ENCODE data around the gene LDLRAD1. TPM values are rescaled to one million over a fixed set of nuclear protein-coding genes. Genes with fewer than 3 reads are reported as not detected.
"Not testable (repeated sequence)": the region's sequence is repeated elsewhere in the genome, so short reads cannot be mapped to it uniquely, and the experiment has no call there.

The LDLRAD1 gene
- polyA plus RNA-seq, 1 donor = 0.51 TPM

DNA sequence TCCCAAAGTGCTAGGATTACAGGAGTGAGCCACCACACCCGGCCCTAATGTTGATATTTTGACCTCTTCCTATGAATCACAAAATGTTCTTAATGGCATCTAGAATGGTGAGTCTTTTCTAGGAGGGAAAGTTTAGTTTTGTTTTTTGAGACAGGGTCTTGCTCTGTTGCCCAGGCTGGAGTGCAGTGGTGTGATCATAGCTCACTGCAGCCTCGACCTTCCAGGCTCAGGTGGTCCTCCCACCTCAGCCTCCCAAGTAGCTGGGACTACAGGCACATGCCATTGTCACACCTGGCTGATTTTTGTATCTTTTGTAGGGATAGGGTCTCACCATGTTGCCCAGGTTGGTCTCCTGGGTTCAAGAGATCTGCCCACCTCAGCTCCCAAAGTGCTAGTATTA is 48.7 kb downstream of the LDLRAD1 start:
- DNase-seq; H3K4me1 ChIP-seq (ENCODE audit: control insufficient read depth, insufficient read depth, low read length); H3K4me3 ChIP-seq (ENCODE audit: low read length); H3K27me3 ChIP-seq (ENCODE audit: control insufficient read depth, insufficient read depth, low read length); H3K9me3 ChIP-seq (ENCODE audit: control insufficient read depth, low read depth, low read length); H3K27ac ChIP-seq (ENCODE audit: low read length): not testable (repeated sequence)
- peaks cover 32% of the 10 kb centered on the region for H3K36me3 ChIP-seq (ENCODE audit: control insufficient read depth, insufficient read depth, low read length)
- no CpG with 5 or more reads among the region's 2 CpGs for WGBS (ENCODE audit: insufficient coverage, low lambda C conversion rate)

DNA sequence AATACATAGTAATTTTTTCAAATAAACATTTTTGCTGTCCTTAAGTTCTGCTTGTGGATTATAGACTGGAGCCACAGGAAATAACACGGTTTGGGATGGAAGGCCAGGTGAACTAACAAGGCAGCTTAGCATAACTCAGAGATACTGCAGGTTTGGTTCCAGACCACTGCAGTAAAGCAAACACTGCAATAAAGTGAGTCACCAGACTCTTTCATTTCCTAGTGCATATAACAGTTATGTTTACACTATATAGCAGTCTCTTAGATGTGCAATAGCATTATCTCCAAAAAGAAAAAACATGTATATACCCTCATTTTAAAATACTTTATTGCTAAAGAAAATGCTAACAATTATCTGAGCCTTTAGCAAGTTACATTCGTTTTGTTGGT is 49.9 kb downstream of the LDLRAD1 start:
- no peaks in the 10 kb centered on the region for H3K27me3 ChIP-seq (ENCODE audit: control insufficient read depth, insufficient read depth, low read length)
- H3K9me3 ChIP-seq (ENCODE audit: control insufficient read depth, low read depth, low read length) = no peaks in the 10 kb centered on the region
- no CpG with 5 or more reads among the region's 2 CpGs for WGBS (ENCODE audit: insufficient coverage, low lambda C conversion rate)
- H3K4me1 ChIP-seq (ENCODE audit: control insufficient read depth, insufficient read depth, low read length) = peaks cover 10% of the 10 kb centered on the region
- peaks cover 40% of the 10 kb centered on the region for H3K36me3 ChIP-seq (ENCODE audit: control insufficient read depth, insufficient read depth, low read length)
- H3K27ac ChIP-seq (ENCODE audit: low read length) = no peak overlapping the region
- no peak overlapping the region for H3K4me3 ChIP-seq (ENCODE audit: low read length)
- peak in 1 of 2 donors; percentile 44 for DNase-seq

DNA sequence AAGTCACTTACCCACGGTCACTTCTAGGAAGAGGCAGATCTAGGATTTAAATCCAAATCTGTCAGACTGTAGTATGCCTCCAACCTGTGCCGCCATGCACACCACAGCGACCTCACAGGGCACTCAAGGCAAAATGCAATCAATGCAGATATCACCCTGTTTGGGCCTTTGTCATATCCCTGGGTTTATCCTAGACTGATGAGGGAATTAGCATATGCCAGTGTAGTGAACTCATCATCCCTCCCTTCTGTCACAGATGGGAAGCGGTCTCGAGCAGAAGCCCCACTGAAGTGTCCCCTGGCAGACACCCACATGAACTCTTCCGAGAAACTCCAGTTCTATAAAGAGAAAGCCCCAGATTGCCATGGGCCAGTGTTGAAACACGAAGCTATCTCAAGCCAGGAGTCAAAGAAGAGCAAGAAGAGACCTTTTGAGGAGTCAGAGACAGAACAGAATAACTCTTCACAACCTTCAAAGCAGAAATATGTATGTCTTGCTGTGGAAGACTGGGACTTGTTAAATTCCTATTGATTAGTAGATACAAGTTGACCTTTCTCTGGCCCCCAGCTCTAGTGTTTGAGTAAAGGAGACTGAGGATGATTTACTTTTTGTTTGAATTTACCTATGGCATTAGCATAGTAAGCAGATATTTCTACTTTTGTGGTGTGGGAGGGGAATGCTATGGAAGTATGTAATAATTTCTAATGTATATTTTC is 50.4 kb downstream of the LDLRAD1 start:
- DNase-seq = no peak
- Histone ChIP-seq H3K4me1 (ENCODE audit: control insufficient read depth, insufficient read depth, low read length) (peaks cover 12% of the 10 kb centered on the region), H3K36me3 (ENCODE audit: control insufficient read depth, insufficient read depth, low read length) (peaks cover 45% of the 10 kb centered on the region), H3K27me3 (ENCODE audit: control insufficient read depth, insufficient read depth, low read length) (no peaks in the 10 kb centered on the region), H3K27ac (ENCODE audit: low read length) (no peak overlapping the region), H3K9me3 (ENCODE audit: control insufficient read depth, low read depth, low read length) (no peaks in the 10 kb centered on the region), H3K4me3 (ENCODE audit: low read length) (no peak overlapping the region)
- WGBS (ENCODE audit: insufficient coverage, low lambda C conversion rate) = no CpG with 5 or more reads among the region's 7 CpGs

DNA sequence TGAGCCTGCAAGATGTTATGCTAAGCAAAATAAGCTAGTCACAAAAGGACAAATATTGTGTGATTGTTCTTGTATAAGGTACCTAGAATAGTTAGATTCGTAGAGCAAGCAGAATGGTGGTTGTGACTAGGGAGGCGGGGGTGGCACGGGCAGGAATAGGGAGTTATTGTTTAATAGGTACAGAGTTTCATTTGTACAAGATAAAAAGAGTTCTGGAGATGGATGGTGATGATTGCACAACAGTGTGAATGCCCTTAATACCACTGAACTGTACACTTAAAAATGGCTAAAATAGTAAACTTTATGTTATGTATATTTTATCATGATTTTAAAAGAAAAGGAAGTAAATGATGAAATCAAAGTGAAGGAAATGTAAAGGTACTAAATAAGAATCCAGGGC is 51.2 kb downstream of the LDLRAD1 start:
- Histone ChIP-seq H3K27me3 (ENCODE audit: control insufficient read depth, insufficient read depth, low read length) (no peaks in the 10 kb centered on the region), H3K4me3 (ENCODE audit: low read length) (no peak overlapping the region), H3K4me1 (ENCODE audit: control insufficient read depth, insufficient read depth, low read length) (peaks cover 12% of the 10 kb centered on the region), H3K36me3 (ENCODE audit: control insufficient read depth, insufficient read depth, low read length) (peaks cover 51% of the 10 kb centered on the region), H3K27ac (ENCODE audit: low read length) (no peak overlapping the region), H3K9me3 (ENCODE audit: control insufficient read depth, low read depth, low read length) (no peaks in the 10 kb centered on the region)
- 40% methylated on average over 1 of the region's 3 CpGs for WGBS (ENCODE audit: insufficient coverage, low lambda C conversion rate)
- DNase-seq = no peak

DNA sequence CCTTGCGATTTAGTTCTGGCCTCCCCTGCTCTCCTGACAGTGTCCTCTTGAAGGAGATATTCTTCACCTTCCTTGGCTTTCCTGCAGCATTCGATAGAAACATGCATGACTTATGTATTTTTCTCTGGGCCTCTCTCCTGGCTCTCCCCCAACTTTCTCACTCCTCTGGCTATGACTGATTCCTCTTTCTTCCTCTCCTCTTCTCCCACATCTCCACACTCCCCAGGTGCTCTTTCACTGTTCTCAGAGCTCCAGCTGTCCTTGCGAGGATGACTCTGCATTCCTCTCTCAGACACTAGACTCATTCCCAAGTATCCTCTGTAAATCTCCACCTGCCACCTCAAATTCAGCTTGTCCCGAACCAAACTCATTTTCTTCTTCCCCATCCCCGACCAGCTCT is 53.9 kb downstream of the LDLRAD1 start:
- Histone ChIP-seq H3K4me3 (ENCODE audit: low read length) (no peak overlapping the region), H3K4me1 (ENCODE audit: control insufficient read depth, insufficient read depth, low read length) (peaks cover 12% of the 10 kb centered on the region), H3K27me3 (ENCODE audit: control insufficient read depth, insufficient read depth, low read length) (no peaks in the 10 kb centered on the region), H3K9me3 (ENCODE audit: control insufficient read depth, low read depth, low read length) (no peaks in the 10 kb centered on the region), H3K27ac (ENCODE audit: low read length) (no peak overlapping the region), H3K36me3 (ENCODE audit: control insufficient read depth, insufficient read depth, low read length) (peaks cover 55% of the 10 kb centered on the region)
- 60% methylated on average over 1 of the region's 5 CpGs for WGBS (ENCODE audit: insufficient coverage, low lambda C conversion rate)
- DNase-seq = no peak

DNA sequence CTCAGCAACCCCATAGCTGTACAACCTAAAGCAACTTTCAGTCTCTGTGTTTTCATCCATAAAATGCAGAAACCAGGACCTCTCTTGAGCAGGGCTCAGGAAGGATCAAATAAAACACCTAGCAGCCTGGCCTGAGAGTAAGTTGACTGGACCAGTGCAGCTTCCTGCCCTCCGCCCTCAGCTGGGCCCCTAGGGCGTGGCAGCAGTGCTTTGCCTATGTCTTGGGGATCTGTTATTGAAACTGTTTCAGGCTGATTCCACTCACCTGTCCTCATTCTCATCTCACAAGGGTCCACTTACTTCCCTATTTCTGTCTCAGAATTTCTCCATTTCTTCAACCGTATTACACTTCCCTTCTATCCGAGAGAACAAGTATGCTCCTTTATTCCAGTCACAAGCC is 54.5 kb downstream of the LDLRAD1 start:
- no peak overlapping the region for H3K4me3 ChIP-seq (ENCODE audit: low read length)
- 100% methylated on average over 1 of the region's 4 CpGs for WGBS (ENCODE audit: insufficient coverage, low lambda C conversion rate)
- peaks cover 52% of the 10 kb centered on the region for H3K36me3 ChIP-seq (ENCODE audit: control insufficient read depth, insufficient read depth, low read length)
- no peak overlapping the region for H3K27ac ChIP-seq (ENCODE audit: low read length)
- DNase-seq = peak in 1 of 2 donors; percentile 65
- H3K9me3 ChIP-seq (ENCODE audit: control insufficient read depth, low read depth, low read length) = no peaks in the 10 kb centered on the region
- H3K4me1 ChIP-seq (ENCODE audit: control insufficient read depth, insufficient read depth, low read length) = peaks cover 12% of the 10 kb centered on the region
- H3K27me3 ChIP-seq (ENCODE audit: control insufficient read depth, insufficient read depth, low read length) = no peaks in the 10 kb centered on the region

DNA sequence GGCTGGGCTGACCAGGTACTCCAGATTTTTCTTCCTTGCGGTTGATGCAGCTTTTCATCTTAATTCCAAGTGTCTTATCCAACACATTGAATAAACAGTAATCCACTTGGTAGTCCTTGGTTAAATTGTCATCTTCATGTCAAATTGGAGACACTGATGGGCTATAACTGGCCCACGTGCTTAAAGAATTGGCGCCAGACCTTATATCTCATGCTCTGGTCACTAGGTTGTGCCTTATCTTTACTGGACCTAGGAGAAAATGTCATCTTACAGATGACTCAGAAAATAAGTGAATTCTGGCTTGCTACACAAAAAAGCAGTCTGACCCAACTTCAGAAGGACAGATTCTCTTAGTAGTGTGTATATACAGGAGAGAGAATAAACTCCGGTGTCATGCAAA is 55.6 kb downstream of the LDLRAD1 start:
- DNase-seq = no peak
- Histone ChIP-seq H3K36me3 (ENCODE audit: control insufficient read depth, insufficient read depth, low read length) (peaks cover 53% of the 10 kb centered on the region), H3K27ac (ENCODE audit: low read length) (no peak overlapping the region), H3K9me3 (ENCODE audit: control insufficient read depth, low read depth, low read length) (no peaks in the 10 kb centered on the region), H3K4me3 (ENCODE audit: low read length) (no peak overlapping the region), H3K4me1 (ENCODE audit: control insufficient read depth, insufficient read depth, low read length) (peaks cover 14% of the 10 kb centered on the region), H3K27me3 (ENCODE audit: control insufficient read depth, insufficient read depth, low read length) (no peaks in the 10 kb centered on the region)
- WGBS (ENCODE audit: insufficient coverage, low lambda C conversion rate) = 100% methylated on average over 2 of the region's 4 CpGs

DNA sequence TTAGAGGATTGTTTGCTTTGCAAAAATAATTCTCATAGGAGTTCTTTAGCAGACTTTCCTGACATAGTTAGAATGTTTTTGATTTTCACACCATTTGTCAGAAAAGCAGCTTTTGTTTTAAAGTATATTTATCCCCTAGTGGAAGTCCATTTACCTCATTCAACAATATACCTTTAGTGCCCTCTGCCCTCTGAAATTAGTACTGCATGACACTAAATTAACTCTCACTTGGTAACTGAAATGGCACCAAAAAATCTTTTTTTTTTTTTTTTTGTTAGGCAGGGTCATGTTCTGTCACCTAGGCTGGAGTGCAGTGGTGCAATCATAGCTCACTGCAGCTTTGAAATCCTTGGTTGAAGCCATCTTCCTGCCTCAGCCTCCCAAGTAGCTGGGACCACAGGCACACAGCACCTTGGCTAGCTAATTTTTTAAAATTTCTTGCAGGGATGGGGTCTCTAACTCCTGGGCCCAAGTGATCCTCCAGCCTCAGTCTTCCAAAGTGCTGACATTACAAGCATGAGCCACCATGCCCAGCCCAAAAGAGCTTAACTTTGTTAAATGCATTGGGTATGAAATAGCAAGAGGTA is 58.2 kb downstream of the LDLRAD1 start:
- Histone ChIP-seq H3K36me3 (ENCODE audit: control insufficient read depth, insufficient read depth, low read length) (peaks cover 51% of the 10 kb centered on the region), H3K4me1 (ENCODE audit: control insufficient read depth, insufficient read depth, low read length) (peaks cover 25% of the 10 kb centered on the region), H3K4me3 (ENCODE audit: low read length) (no peak overlapping the region), H3K27ac (ENCODE audit: low read length) (no peak overlapping the region), H3K9me3 (ENCODE audit: control insufficient read depth, low read depth, low read length) (no peaks in the 10 kb centered on the region), H3K27me3 (ENCODE audit: control insufficient read depth, insufficient read depth, low read length) (no peaks in the 10 kb centered on the region)
- DNase-seq = no peak

Other genes with a start within 250 kb of the LDLRAD1 start
- gene NDC1, start 179.9 kb downstream of the LDLRAD1 start, polyA plus RNA-seq = 16.7 TPM
- gene YIPF1, start 128.4 kb downstream of the LDLRAD1 start, polyA plus RNA-seq = 25.0 TPM
- 0.58 TPM for gene DIO1, start 124.0 kb downstream of the LDLRAD1 start, polyA plus RNA-seq
- gene IFT25, start 72.5 kb downstream of the LDLRAD1 start, polyA plus RNA-seq = 36.0 TPM
- gene LRRC42, start 71.8 kb downstream of the LDLRAD1 start, polyA plus RNA-seq = 33.5 TPM
- 373 TPM for gene TMEM59, start 35.0 kb upstream of the LDLRAD1 start, polyA plus RNA-seq
- 5.6 TPM for gene TCEANC2, start 35.4 kb upstream of the LDLRAD1 start, polyA plus RNA-seq
- gene CDCP2, start 134.8 kb upstream of the LDLRAD1 start, polyA plus RNA-seq = not detected
- gene CYB5RL, start 181.8 kb upstream of the LDLRAD1 start, polyA plus RNA-seq = 8.2 TPM
- gene MRPL37, start 182.0 kb upstream of the LDLRAD1 start, polyA plus RNA-seq = 80.6 TPM

Data from large intestine (tissue), 3 donors.